SU-DHL-6 (cell line): ENCODE results near the gene P3H3.

Source experiments
- CTCF ChIP-seq: fragments of 200-600 bp; sonication (generic); IDR thresholded peaks from one replicate; pipeline ENCODE4 v1.5.1; 2017; ENCODE audit warnings: antibody characterized with exemption, mild to moderate bottlenecking, low read length, moderate library complexity; ENCODE audit not compliant: insufficient read depth, poor library complexity, severe bottlenecking
- EZH2phosphoT487 ChIP-seq: fragments of 200-600 bp; sonication (generic), shearing (Covaris generic); conservative IDR thresholded peaks from 2 replicates; pipeline ENCODE4 v1.6.1; 2018; ENCODE audit warnings: mild to moderate bottlenecking, antibody characterized with exemption, low read length, moderate library complexity, mixed read lengths

- TF ChIP-seq CTCF: no peak
- no peak for TF ChIP-seq EZH2phosphoT487
These were observed 38.8 kb downstream of the P3H3 start for GRCh38 chr12:6866920-6867412.
